Measurements from ENCODE around the gene TBC1D14. TPM values are rescaled to one million over a fixed set of nuclear protein-coding genes. Genes with fewer than 3 reads are reported as not detected.

Gene TBC1D14
- total and polyA plus RNA-seq, 11 donors, result 9.8 to 51.0 (median 34.3) TPM

DNA sequence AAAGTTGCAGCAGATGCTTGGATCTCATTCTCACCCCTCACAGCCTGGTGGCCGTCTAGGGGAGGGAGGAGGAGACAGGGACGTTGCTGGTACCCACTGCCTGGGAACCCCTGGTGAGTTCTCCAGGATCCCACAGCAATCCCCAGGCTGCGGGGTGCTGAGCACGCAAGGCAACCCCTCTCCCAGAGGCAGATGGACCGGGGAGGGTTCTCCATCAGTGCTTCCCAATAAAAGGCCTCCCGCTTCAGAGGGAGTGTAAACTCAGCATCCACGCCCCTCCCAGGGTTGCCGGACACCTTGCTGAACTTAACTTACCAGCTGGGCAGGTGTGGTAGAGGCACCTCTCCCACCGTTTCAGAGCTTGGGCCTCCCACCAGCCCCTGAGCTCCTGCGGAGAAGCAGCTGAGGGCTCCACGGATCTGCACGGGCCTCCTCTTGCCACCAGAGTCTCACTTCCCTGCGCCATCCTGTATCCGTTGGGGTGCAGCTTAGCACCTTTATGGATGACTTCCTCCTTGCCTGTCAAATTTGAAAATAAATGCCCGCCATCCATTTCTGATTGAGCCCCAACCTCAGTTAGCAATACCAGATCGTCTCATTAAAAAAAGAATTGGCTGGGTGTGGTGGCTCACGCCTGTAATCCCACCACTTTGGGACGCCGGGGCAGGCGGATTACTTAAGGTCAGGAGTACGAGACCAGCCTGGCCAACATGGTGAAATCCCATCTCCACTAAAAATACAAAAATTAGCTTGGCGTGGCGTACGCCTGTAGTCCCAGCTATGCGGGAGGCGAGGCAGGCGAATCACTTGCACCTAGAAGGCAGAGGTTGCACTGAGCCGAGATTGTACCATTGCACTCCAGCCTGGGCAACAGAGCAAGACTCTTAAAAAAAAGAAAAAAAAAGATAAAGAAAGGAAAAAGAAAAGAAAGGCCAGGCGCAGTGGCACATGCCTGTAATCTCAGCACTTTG lies 14.8 kb upstream of the TBC1D14 start:
- Histone ChIP-seq H3K27ac (no peak overlapping the region), H3K4me1 (peaks cover 0 to 32% (median 9%) of the 10 kb centered on the region in 12 donors), H3K9me3 (peaks cover 0 to 12% (median 0%) of the 10 kb centered on the region in 12 donors), H3K4me3 (no peak overlapping the region), H3K36me3 (no peaks in the 10 kb centered on the region), H3K27me3 (no peaks in the 10 kb centered on the region)
- 90 to 92% (median 91%) methylated on average over 27 to 29 of the region's 29 CpGs for WGBS, 4 donors
- DNase-seq (peak in 1 of 5 donors; percentile 25), ATAC-seq (no peak)
- intact Hi-C loops (cut with DNase I), result loop anchor here in 1 of 10 donors (5.0 kb wide), 1 partner anchor 177 kb away; no protein-coding TSS in a partner anchor
- TF ChIP-seq POLR2A (IDR thresholded peaks at IDR 0.05), result no peak
- TF ChIP-seq, protein P1, sequence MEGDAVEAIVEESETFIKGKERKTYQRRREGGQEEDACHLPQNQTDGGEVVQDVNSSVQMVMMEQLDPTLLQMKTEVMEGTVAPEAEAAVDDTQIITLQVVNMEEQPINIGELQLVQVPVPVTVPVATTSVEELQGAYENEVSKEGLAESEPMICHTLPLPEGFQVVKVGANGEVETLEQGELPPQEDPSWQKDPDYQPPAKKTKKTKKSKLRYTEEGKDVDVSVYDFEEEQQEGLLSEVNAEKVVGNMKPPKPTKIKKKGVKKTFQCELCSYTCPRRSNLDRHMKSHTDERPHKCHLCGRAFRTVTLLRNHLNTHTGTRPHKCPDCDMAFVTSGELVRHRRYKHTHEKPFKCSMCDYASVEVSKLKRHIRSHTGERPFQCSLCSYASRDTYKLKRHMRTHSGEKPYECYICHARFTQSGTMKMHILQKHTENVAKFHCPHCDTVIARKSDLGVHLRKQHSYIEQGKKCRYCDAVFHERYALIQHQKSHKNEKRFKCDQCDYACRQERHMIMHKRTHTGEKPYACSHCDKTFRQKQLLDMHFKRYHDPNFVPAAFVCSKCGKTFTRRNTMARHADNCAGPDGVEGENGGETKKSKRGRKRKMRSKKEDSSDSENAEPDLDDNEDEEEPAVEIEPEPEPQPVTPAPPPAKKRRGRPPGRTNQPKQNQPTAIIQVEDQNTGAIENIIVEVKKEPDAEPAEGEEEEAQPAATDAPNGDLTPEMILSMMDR (IDR thresholded peaks at IDR 0.05), result no peak

- intact Hi-C loops (cut with DNase I), result no loop called here
- H3K27me3 ChIP-seq, result no peaks in the 10 kb centered on the region
- H3K9me3 ChIP-seq, result peaks cover 0 to 1% (median 0%) of the 10 kb centered on the region in 12 donors
- no peak for TF ChIP-seq POLR2A (IDR thresholded peaks at IDR 0.05)
- TF ChIP-seq, protein P1 (IDR thresholded peaks at IDR 0.05), result no peak
- H3K27ac ChIP-seq, result no peak overlapping the region
- no peak overlapping the region for H3K4me3 ChIP-seq
- 79 to 83% methylated on average over 5 of the region's 5 CpGs; no CpG with 5 or more reads in 2 of the 4 donors for WGBS, 4 donors
- H3K4me1 ChIP-seq, result peaks cover 0 to 29% (median 9%) of the 10 kb centered on the region in 12 donors
- ATAC-seq (no peak), DNase-seq (no peak)
- no peaks in the 10 kb centered on the region for H3K36me3 ChIP-seq
Observed at GRCh38 chr4:6896035-6896434, 13.6 kb upstream of the TBC1D14 start.

GRCh38 chr4:6898763-6899162 lies 10.9 kb upstream of the TBC1D14 start:
- no peak overlapping the region for H3K4me3 ChIP-seq
- WGBS, 4 donors, result 69 to 88% (median 87%) methylated on average over 3 of the region's 3 CpGs
- DNase-seq (no peak), ATAC-seq (no peak)
- H3K4me1 ChIP-seq, result peaks cover 0 to 9% (median 0%) of the 10 kb centered on the region in 12 donors
- intact Hi-C loops (cut with DNase I), result no loop called here
- no peaks in the 10 kb centered on the region for H3K36me3 ChIP-seq
- TF ChIP-seq POLR2A (IDR thresholded peaks at IDR 0.05), result no peak
- TF ChIP-seq, protein P1 (IDR thresholded peaks at IDR 0.05), result no peak
- H3K27me3 ChIP-seq, result no peaks in the 10 kb centered on the region
- no peaks in the 10 kb centered on the region for H3K9me3 ChIP-seq
- H3K27ac ChIP-seq, result peak overlapping the region in 1 of 12 donors; percentile 59

- intact Hi-C loops (cut with DNase I), result loop anchor here in 3 of 10 donors (10.0 kb wide), 3 partner anchors 85 to 175 kb away; partner anchors contain the start of gene TADA2B (in 2 of the 3)
- H3K4me3 ChIP-seq, result no peak overlapping the region
- no peak for ATAC-seq
- peak overlapping the region in 1 of 12 donors; percentile 59 for H3K27ac ChIP-seq
- no peaks in the 10 kb centered on the region for H3K36me3 ChIP-seq
- H3K9me3 ChIP-seq, result no peaks in the 10 kb centered on the region
- H3K27me3 ChIP-seq, result no peaks in the 10 kb centered on the region
- 93 to 96% (median 95%) methylated on average over 9 to 10 of the region's 10 CpGs for WGBS, 4 donors
- no peak for TF ChIP-seq POLR2A (IDR thresholded peaks at IDR 0.05)
- TF ChIP-seq, protein P1 (IDR thresholded peaks at IDR 0.05), result no peak
- peak in 1 of 5 donors; percentile 56 for DNase-seq
- peaks cover 0 to 9% (median 0%) of the 10 kb centered on the region in 12 donors for H3K4me1 ChIP-seq
Observed at GRCh38 chr4:6900181-6900812, 9.3 kb upstream of the TBC1D14 start.

All from heart left ventricle (tissue), 16 donors.